Spleen (tissue), 11 donors: ENCODE measurements around the gene TRIM8. TPM values are rescaled to one million over a fixed set of nuclear protein-coding genes. Genes with fewer than 3 reads are reported as not detected.

Experiments
- DNase-seq: peaks from one replicate; pipeline ENCODE4 v3.0.0-alpha.2; 2020
- H3K27ac ChIP-seq, 8 donors: fragments of 200-600 bp; sonication (generic) in 7 of 8; 1 replicate in 4 of 8; 2 replicates in 4 of 8; pipeline versions ENCODE4 v1.5.0 to v1.8.0; 2016 to 2021; ENCODE audit warnings: inconsistent platforms in 4 of 8, mild to moderate bottlenecking in 4 of 8, moderate library complexity in 1 of 8
- H3K27me3 ChIP-seq, 7 donors: fragments of 200-600 bp; sonication (generic) in 6 of 7; replicated peaks in 1 of 7; 1 replicate in 4 of 7; 2 replicates in 3 of 7; pipeline versions ENCODE4 v1.5.0 to v1.8.0; 2016 to 2021; ENCODE audit warnings: inconsistent platforms in 3 of 7, mild to moderate bottlenecking in 1 of 7
- H3K36me3 ChIP-seq, 6 donors: fragments of 200-600 bp; sonication (generic) in 5 of 6; 1 replicate in 4 of 6; 2 replicates in 2 of 6; pipeline versions ENCODE4 v1.5.0 to v1.8.0; 2016 to 2021; ENCODE audit warnings: inconsistent platforms in 2 of 6
- H3K4me1 ChIP-seq, 6 donors: fragments of 200-600 bp; sonication (generic) in 5 of 6; 1 replicate in 3 of 6; 2 replicates in 3 of 6; pipeline versions ENCODE4 v1.5.0 to v1.8.0; 2016 to 2021; ENCODE audit warnings: inconsistent platforms in 3 of 6
- H3K4me3 ChIP-seq, 8 donors: fragments of 200-600 bp; sonication (generic) in 7 of 8; 1 replicate in 4 of 8; 2 replicates in 4 of 8; pipeline versions ENCODE4 v1.5.0 to v1.8.0; 2016 to 2021; ENCODE audit warnings: inconsistent platforms in 4 of 8, mild to moderate bottlenecking in 4 of 8, moderate library complexity in 2 of 8
- H3K9me3 ChIP-seq, 8 donors: fragments of 200-600 bp; sonication (generic) in 7 of 8; 1 replicate in 4 of 8; 2 replicates in 4 of 8; pipeline versions ENCODE4 v1.5.0 to v1.8.0; 2016 to 2021; ENCODE audit warnings: inconsistent platforms in 4 of 8
- POLR2A ChIP-seq, 3 donors: fragments of 450-650 bp; IDR thresholded peaks; one replicate each; pipeline ENCODE4 v1.5.1; 2017; ENCODE audit warnings: antibody characterized with exemption in 3 of 3, mild to moderate bottlenecking in 1 of 3
- POLR2AphosphoS5 ChIP-seq, 3 donors: sonication (generic); formaldehyde crosslinking; IDR thresholded peaks; one replicate each; pipeline ENCODE4 v1.5.1; 2017; ENCODE audit warnings: antibody characterized with exemption in 3 of 3
- WGBS, 5 donors: extraction: QIAGEN DNeasy Blood & Tissue Kit in 3 of 5; methylation state at CpG; one replicate each; pipeline versions ENCODE4 v1.1.5 to v1.1.7; 2013 to 2018; 5-methylcytosine and 5-hydroxymethylcytosine counted together
- intact Hi-C: fragments of 100-400 bp; cut with DNase I; formaldehyde crosslinking; loops from one replicate; pipeline ENCODE4 v1.15.0; 2023; ENCODE audit warnings: low total_unique reads
- polyA plus RNA-seq, 3 donors: library from polyadenylated mRNA; stranded (reverse); fragments of 200-250 nt; gene quantifications; one replicate each; pipeline ENCODE4 v1.2.1, GENCODE V29; 2013
- total RNA-seq, 7 donors: library from RNA; depleted of rRNA in 3 of 7; stranded (reverse); fragments of >200 nt in 3 of 7; fragmentation: NEBNext Ultra II Directional in 4 of 7; extraction: Animal tissue kit (Norgen Biotek cat#: 25700) in 4 of 7; gene quantifications; one replicate each; pipeline versions ENCODE4 v1.1.0 to v1.2.1, GENCODE V29; 2016 to 2021
- TF ChIP-seq, protein P1 (sequence below), 11 experiments: fragments of 200-600 bp in 7 of 11; fragments of 450-650 bp in 4 of 11; sonication (generic) in 4 of 11; IDR thresholded peaks in 8 of 11; conservative IDR thresholded peaks in 3 of 11; 1 replicate in 7 of 11; 2 replicates in 4 of 11; pipeline versions ENCODE4 v1.4.0 to v1.8.0; 2016 to 2021; ENCODE audit warnings: antibody characterized with exemption in 11 of 11, inconsistent platforms in 4 of 11, mild to moderate bottlenecking in 1 of 11
- donor health status: healthy with polysubstance abuse.
- donor health status: DM: no; HTN: no; CAD: no; lungs with moderate emphysema.
- donor health status: DM: no; HTN: no; CAD: no.
- donor health status: Bipolar disorder and iron deficiency.
- donor health status: healthy.
- donor health status: DM: no; HTN: no; CAD: no.
- donor health status: DM: yes; HTN: yes; CAD: no.

TRIM8 gene
- total and polyA plus RNA-seq, 10 donors: 23.5 to 116 (median 87.8) TPM

DNA sequence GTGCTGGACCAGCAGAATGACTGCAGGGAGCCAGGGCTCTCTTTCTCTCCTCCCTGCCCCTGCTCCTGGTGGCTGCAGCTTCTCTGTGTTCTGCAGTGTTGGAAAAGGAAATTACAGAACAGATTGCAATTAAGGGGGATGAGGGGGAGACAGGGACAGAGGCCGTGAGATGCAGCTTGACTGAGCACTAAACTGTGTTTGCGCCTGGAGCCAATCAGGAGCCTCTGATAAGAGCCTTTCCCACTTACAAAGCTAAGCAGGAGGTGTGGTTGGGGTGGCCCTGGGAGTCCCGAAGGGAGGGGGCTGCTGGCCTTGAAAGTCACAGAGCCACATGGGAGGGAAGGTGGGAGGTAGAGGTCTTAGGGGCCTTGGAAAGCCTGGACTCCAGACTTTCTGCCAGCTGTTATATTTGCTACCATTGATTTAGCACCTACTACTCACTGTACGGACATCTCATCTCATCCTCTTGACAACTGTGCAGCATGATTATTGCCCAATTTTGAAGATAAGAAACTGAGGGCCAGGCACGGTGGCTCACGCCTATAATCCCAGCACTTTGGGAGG, 26.7 kb downstream of the TRIM8 start:
- WGBS, 5 donors: 58 to 73% (median 64%) methylated on average over 6 of the region's 6 CpGs
- no peak for DNase-seq

DNA sequence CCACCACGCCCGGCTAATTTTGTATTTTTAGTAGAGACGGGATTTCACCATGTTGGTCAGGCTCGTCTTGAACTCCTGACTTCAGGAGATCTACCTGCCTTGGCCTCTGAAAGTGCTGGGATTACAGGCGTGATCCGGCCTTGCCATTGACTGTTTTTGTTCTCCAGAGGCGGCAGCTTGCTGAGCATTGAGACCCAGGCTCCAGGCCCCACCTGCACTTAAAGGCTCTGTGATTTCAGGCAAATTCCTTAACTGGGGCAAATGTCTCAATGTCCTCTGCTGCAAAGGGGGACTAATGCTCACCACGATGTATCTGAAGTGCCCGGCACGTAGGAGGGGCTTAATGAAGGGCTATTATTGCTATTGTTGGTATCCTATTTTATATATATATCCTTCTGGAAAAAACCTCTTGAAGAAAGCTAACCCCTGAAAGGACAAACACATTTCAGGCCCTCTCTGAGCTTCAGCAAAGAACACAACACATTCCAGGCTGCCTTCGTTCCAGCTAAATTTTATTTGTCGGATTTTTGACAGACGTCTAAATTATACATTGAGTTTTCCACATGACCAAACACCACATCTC, 29.0 kb downstream of the TRIM8 start:
- intact Hi-C loops: no loop called here

More for the DNA sequence above, 26.7 kb downstream of the TRIM8 start:
- no peak overlapping the region for H3K4me3 ChIP-seq
- no peaks in the 10 kb centered on the region for H3K36me3 ChIP-seq
- TF ChIP-seq POLR2A (IDR thresholded peaks at IDR 0.05): no peak
- no peak for TF ChIP-seq POLR2AphosphoS5 (IDR thresholded peaks at IDR 0.05)
- TF ChIP-seq, protein P1, sequence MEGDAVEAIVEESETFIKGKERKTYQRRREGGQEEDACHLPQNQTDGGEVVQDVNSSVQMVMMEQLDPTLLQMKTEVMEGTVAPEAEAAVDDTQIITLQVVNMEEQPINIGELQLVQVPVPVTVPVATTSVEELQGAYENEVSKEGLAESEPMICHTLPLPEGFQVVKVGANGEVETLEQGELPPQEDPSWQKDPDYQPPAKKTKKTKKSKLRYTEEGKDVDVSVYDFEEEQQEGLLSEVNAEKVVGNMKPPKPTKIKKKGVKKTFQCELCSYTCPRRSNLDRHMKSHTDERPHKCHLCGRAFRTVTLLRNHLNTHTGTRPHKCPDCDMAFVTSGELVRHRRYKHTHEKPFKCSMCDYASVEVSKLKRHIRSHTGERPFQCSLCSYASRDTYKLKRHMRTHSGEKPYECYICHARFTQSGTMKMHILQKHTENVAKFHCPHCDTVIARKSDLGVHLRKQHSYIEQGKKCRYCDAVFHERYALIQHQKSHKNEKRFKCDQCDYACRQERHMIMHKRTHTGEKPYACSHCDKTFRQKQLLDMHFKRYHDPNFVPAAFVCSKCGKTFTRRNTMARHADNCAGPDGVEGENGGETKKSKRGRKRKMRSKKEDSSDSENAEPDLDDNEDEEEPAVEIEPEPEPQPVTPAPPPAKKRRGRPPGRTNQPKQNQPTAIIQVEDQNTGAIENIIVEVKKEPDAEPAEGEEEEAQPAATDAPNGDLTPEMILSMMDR (IDR thresholded peaks at IDR 0.05 in 8 of 11, conservative IDR thresholded peaks at IDR 0.05 in 3 of 11): no peak
- H3K4me1 ChIP-seq: peaks cover 21 to 74% (median 50%) of the 10 kb centered on the region in 6 donors
- no peaks in the 10 kb centered on the region for H3K9me3 ChIP-seq
- intact Hi-C loops: no loop called here
- no peaks in the 10 kb centered on the region for H3K27me3 ChIP-seq
- peak overlapping the region in 2 of 8 donors; percentile 51 to 89 for H3K27ac ChIP-seq

DNA sequence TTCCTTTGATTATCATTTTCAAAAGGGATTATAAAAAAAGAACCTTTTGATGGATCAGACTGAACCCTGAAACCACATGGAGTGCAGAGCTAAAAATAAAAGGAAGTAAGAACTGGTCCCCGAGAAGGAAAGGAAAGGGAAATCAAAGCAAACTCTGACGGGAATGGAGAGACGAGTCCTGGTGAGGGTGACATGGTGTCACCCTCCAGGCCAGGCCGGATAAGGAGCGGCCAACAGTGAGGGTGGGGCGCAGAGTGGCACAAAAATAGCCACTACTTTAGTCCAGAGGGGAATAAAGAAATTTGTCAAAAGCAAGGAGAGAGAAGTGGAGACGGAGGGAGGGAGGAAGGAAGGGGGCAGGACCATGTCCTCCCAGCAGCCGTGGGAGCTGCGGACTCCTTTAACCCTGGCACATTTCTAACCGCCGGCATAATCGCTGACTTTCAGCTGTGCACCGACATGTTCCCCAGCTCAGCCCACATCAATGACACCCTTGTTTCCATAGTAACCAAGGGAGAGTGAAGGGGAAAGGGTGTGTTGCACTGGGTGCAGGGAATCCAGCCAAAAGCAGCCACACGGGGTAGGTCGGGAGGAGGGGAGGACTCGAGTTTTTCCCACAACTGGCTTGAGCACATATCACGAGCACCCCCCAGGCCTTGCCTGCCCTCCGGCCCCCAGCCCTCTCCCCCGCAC, 29.7 kb downstream of the TRIM8 start:
- Histone ChIP-seq H3K27me3 (no peaks in the 10 kb centered on the region), H3K36me3 (no peaks in the 10 kb centered on the region), H3K4me3 (peak overlapping the region in 6 of 8 donors; percentile 12 to 51 (median 20)), H3K9me3 (no peaks in the 10 kb centered on the region), H3K27ac (peak overlapping the region; percentile 54 to 89 (median 74)), H3K4me1 (peaks cover 30 to 92% (median 71%) of the 10 kb centered on the region in 6 donors)
- WGBS, 5 donors: 4 to 8% (median 5%) methylated on average over 15 to 19 of the region's 19 CpGs
- intact Hi-C loops: no loop called here
- no peak for TF ChIP-seq POLR2A (IDR thresholded peaks at IDR 0.05)
- TF ChIP-seq POLR2AphosphoS5 (IDR thresholded peaks at IDR 0.05): peak; percentile 58 to 77 (median 72)
- TF ChIP-seq, protein P1 (IDR thresholded peaks at IDR 0.05 in 8 of 11, conservative IDR thresholded peaks at IDR 0.05 in 3 of 11): peak in 2 of 11 experiments; percentile 11 to 26
- DNase-seq: peak; percentile 86

More for the DNA sequence above, 29.0 kb downstream of the TRIM8 start:
- Histone ChIP-seq H3K9me3 (no peaks in the 10 kb centered on the region), H3K36me3 (no peaks in the 10 kb centered on the region), H3K27ac (peak overlapping the region; percentile 54 to 89 (median 74)), H3K4me1 (peaks cover 30 to 92% (median 68%) of the 10 kb centered on the region in 6 donors), H3K27me3 (no peaks in the 10 kb centered on the region), H3K4me3 (peak overlapping the region in 2 of 8 donors; percentile 18 to 51)
- DNase-seq: no peak
- TF ChIP-seq POLR2AphosphoS5 (IDR thresholded peaks at IDR 0.05) (no peak), POLR2A (IDR thresholded peaks at IDR 0.05) (no peak)
- TF ChIP-seq, protein P1 (IDR thresholded peaks at IDR 0.05 in 8 of 11, conservative IDR thresholded peaks at IDR 0.05 in 3 of 11): no peak
- 64 to 79% (median 70%) methylated on average over 13 of the region's 13 CpGs for WGBS, 5 donors

DNA sequence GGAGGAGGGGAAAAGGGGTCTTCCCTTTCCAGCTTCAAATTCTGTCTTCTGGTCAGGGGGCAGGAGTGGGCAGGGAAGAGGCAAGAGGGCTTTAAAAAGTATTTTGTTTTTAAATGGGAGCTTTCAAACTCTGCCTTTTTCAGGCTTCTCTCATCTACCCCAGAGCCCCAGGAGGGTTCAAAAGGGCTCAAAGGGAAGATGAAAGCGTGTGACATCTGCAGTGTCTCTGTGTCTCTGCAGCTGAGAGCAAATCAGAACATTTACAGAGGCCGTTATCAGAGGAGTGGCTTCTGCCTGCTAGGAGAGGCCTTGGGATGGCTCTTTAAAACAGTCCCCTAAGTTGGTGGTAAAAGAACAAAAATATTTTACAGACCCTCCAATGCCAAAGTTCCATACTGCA, 30.3 kb downstream of the TRIM8 start:
- 10 to 55% (median 28%) methylated on average over 2 of the region's 2 CpGs for WGBS, 5 donors
- no peaks in the 10 kb centered on the region for H3K27me3 ChIP-seq
- H3K27ac ChIP-seq: peak overlapping the region in 7 of 8 donors; percentile 66 to 89 (median 76)
- H3K9me3 ChIP-seq: no peaks in the 10 kb centered on the region
- H3K36me3 ChIP-seq: no peaks in the 10 kb centered on the region
- peaks cover 30 to 92% (median 67%) of the 10 kb centered on the region in 6 donors for H3K4me1 ChIP-seq
- intact Hi-C loops: no loop called here
- H3K4me3 ChIP-seq: peak overlapping the region in 6 of 8 donors; percentile 12 to 51 (median 20)
- DNase-seq: no peak
- TF ChIP-seq POLR2A (IDR thresholded peaks at IDR 0.05) (no peak), POLR2AphosphoS5 (IDR thresholded peaks at IDR 0.05) (no peak)
- TF ChIP-seq, protein P1 (IDR thresholded peaks at IDR 0.05 in 8 of 11, conservative IDR thresholded peaks at IDR 0.05 in 3 of 11): no peak
